K562 treated with DMSO at 1 percent for 48 hours (cell line): ENCODE results near the gene SLTM. TPM values are rescaled to one million over a fixed set of nuclear protein-coding genes. Genes with fewer than 3 reads are reported as not detected.

Source experiments
- total RNA-seq: library from RNA; unstranded; fragments of 300-600 nt; gene quantifications from 2 replicates; pipeline ENCODE4 v1.2.3, GENCODE V29; 2022; ENCODE audit warnings: low replicate concordance; ENCODE audit errors: extremely low read depth

The SLTM gene
- not detected in 2 replicates for total RNA-seq

DNA sequence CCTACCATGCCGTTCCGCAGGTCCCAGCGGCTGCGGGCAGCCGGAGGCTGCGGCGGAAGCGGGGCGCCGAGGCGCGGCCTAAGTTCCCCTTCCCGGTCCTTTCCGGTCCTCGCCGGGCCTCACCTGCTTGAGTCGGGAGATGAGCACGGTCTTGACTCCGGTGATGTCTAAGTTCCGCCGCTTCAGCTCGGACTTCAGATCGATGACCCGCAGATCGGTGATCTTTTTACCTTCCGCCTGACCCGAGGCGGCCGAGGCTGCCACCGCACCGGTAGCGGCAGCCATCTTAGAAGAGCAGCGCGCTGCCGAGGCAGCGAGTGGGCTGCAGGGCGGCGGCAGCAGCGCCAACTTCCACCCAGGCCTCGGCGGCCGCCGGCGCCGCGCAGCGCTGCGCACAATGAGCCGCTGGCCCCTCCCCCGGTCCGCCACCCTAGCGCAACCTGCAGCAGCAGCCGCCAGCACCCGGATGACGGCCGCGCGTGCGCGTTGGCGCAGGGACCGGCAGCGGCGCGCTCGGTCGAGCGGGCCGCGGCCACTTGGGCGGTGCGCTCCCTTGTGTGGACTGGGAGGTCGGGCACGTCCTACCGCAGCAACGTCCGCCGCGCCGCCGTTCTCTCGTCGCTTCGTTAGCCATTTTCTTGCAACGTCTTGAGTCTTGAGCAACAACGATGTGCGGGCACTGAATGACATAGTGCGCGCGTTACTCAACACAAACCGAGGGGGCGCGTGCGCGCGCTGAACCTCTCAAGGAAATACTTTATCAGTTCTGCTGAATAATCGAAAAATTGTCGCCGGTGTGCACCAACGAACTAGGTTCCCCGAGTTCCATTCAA lies at the start of gene SLTM:
TSS of gene SLTM (minus strand) at position 399 of the 833 bp plus-strand sequence. CDS start at position 285, 114 bp downstream.

Other genes starting within 250 kb of the SLTM start
- not detected in 2 replicates for gene ADAM10, start 184.0 kb downstream of the SLTM start, total RNA-seq
- gene MINDY2, start 162.4 kb downstream of the SLTM start, total RNA-seq, result not detected in 2 replicates
- gene RNF111, start 54.0 kb upstream of the SLTM start, total RNA-seq, result not detected in 2 replicates
- gene CCNB2, start 171.5 kb upstream of the SLTM start, total RNA-seq, result not detected in 2 replicates